MCF 10A (cell line): ENCODE results near the gene E2F1. TPM values are rescaled to one million over a fixed set of nuclear protein-coding genes. Genes with fewer than 3 reads are reported as not detected.
A peak's percentile ranks its signal among the peaks of the same experiment; 100 is the strongest.

Experiments
- BruUV-seq: library from RNA; stranded (reverse); fragments of 400-500 nt; replicated peaks from 2 replicates; lab custom pipeline; 2021; lab: Mats Ljungman, UMichigan
- CTCF ChIA-PET: fragments of 300-600 bp; sonication (Branson Sonifier 250); formaldehyde crosslinking; extraction: SDS; loops from one replicate; lab custom pipeline; 2021; ENCODE audit warnings: antibody characterized with exemption, inconsistent platforms; lab: Yijun Ruan, JAX
- POLR2A ChIA-PET: fragments of 300-600, 350-650 bp; sonication (Branson Sonifier 250); formaldehyde crosslinking; extraction: SDS; loops from one replicate; lab custom pipeline; 2020; ENCODE audit warnings: antibody characterized with exemption, inconsistent platforms; lab: Yijun Ruan, JAX
- DNase-seq: peaks from one replicate; pipeline ENCODE4 v3.0.0-alpha.2; 2018; ENCODE audit not compliant: unreplicated experiment
- H3K27ac Mint-ChIP-seq: one replicate; pipeline ENCODE4 v1.8.0; 2022; ENCODE audit warnings: mild to moderate bottlenecking, low read depth, mixed read lengths; ENCODE audit not compliant: unreplicated experiment
- H3K27me3 Mint-ChIP-seq: one replicate; pipeline ENCODE4 v1.8.0; 2022; ENCODE audit warnings: mixed read lengths; ENCODE audit not compliant: insufficient read depth, unreplicated experiment
- H3K36me3 Mint-ChIP-seq: one replicate; pipeline ENCODE4 v1.8.0; 2022; ENCODE audit warnings: mild to moderate bottlenecking, moderate library complexity, mixed read lengths; ENCODE audit not compliant: insufficient read depth, unreplicated experiment
- H3K4me1 Mint-ChIP-seq: one replicate; pipeline ENCODE4 v1.8.0; 2022; ENCODE audit warnings: mixed read lengths; ENCODE audit not compliant: insufficient read depth, unreplicated experiment
- H3K4me3 Mint-ChIP-seq: one replicate; pipeline ENCODE4 v1.8.0; 2022; ENCODE audit warnings: mild to moderate bottlenecking, moderate library complexity, mixed read lengths; ENCODE audit not compliant: unreplicated experiment
- H3K9me3 Mint-ChIP-seq: one replicate; pipeline ENCODE4 v1.8.0; 2022; ENCODE audit warnings: mixed read lengths; ENCODE audit not compliant: unreplicated experiment
- intact Hi-C: fragments of 100-400 bp; cut with micrococcal nuclease; formaldehyde crosslinking; loops from 2 replicates; pipeline ENCODE4 v1.14.1; 2022
- total RNA-seq: library from RNA; stranded (reverse); gene quantifications from 2 replicates; pipeline ENCODE4 v1.2.3, GENCODE V29; 2022
- TF ChIP-seq, protein P1 (sequence below): fragments of 200-600 bp; IDR thresholded peaks from one replicate; pipeline ENCODE4 v1.8.0; 2022; ENCODE audit warnings: antibody characterized with exemption, mild to moderate bottlenecking; ENCODE audit not compliant: unreplicated experiment

Gene E2F1
- total RNA-seq, 1 experiment from 2014 or later, result 3.7 TPM

DNA sequence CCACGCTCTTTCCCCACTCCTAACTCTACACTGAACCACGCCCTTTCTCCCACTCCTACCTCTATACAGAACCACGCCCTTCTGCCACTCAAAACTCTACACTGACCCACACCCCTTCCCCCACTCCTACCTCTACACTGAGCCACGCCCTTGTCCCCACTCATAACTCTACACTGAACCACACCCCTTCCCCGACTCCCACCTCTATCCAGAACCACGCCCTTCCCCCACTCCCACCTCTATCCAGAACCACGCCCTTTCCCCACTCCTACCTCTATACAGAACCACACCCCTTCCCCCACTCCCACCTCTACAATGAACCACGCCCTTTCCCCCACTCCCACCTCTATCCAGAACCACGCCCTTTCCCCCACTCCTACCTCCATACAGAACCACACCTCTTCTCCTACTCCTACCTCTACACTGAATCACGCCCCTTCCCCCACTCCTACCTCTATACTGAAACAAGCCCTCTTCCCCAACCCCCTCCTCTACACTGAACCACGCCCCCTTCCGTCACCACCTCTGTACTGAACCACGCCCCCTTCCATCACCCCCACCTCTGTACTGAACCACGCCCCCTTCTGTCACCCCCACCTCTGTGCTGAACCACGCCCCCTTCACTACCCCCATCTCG, 23.8 kb upstream of the E2F1 start:
- Mint-ChIP-seq H3K36me3 (peaks cover 24% of the 10 kb centered on the region), H3K4me3 (no peak overlapping the region), H3K27ac (no peak overlapping the region), H3K27me3 (no peaks in the 10 kb centered on the region), H3K9me3 (no peaks in the 10 kb centered on the region), H3K4me1 (peaks cover 17% of the 10 kb centered on the region)
- intact Hi-C loops, result no loop called here
- no peak for DNase-seq
- TF ChIP-seq, protein P1, sequence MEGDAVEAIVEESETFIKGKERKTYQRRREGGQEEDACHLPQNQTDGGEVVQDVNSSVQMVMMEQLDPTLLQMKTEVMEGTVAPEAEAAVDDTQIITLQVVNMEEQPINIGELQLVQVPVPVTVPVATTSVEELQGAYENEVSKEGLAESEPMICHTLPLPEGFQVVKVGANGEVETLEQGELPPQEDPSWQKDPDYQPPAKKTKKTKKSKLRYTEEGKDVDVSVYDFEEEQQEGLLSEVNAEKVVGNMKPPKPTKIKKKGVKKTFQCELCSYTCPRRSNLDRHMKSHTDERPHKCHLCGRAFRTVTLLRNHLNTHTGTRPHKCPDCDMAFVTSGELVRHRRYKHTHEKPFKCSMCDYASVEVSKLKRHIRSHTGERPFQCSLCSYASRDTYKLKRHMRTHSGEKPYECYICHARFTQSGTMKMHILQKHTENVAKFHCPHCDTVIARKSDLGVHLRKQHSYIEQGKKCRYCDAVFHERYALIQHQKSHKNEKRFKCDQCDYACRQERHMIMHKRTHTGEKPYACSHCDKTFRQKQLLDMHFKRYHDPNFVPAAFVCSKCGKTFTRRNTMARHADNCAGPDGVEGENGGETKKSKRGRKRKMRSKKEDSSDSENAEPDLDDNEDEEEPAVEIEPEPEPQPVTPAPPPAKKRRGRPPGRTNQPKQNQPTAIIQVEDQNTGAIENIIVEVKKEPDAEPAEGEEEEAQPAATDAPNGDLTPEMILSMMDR, result no peak
- no TSS peak for BruUV-seq
- CTCF ChIA-PET, result no interaction called here
- POLR2A ChIA-PET, result no interaction called here

DNA sequence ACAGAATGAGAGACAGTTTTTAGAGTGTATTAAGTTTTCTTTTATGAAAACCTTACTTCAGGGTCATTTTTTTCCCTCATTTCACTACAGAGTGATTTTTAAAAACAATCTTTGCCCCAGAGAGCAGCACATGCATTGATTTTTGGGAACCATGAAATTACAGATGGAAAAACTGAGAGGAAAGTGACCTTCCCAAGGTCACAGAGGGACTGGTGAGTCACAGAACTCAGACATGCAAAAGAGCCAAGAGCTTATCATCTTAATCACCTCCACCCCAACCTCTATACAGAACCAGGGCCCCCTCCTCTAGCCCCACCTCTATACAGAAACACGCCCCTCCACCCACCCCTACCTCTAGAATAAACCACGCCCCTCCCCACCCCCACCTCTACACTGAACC, 23.2 kb upstream of the E2F1 start:
- no peaks in the 10 kb centered on the region for H3K9me3 Mint-ChIP-seq
- peaks cover 17% of the 10 kb centered on the region for H3K4me1 Mint-ChIP-seq
- H3K27ac Mint-ChIP-seq, result no peak overlapping the region
- POLR2A ChIA-PET, result no interaction called here
- CTCF ChIA-PET, result interaction anchor here (0.7 kb wide), 1 partner anchor 32 kb away, joined by 3 read pairs; no protein-coding TSS in a partner anchor
- no peaks in the 10 kb centered on the region for H3K27me3 Mint-ChIP-seq
- DNase-seq, result no peak
- intact Hi-C loops, result no loop called here
- no peak overlapping the region for H3K4me3 Mint-ChIP-seq
- peaks cover 31% of the 10 kb centered on the region for H3K36me3 Mint-ChIP-seq
- BruUV-seq, result no TSS peak
- TF ChIP-seq, protein P1, result no peak

DNA sequence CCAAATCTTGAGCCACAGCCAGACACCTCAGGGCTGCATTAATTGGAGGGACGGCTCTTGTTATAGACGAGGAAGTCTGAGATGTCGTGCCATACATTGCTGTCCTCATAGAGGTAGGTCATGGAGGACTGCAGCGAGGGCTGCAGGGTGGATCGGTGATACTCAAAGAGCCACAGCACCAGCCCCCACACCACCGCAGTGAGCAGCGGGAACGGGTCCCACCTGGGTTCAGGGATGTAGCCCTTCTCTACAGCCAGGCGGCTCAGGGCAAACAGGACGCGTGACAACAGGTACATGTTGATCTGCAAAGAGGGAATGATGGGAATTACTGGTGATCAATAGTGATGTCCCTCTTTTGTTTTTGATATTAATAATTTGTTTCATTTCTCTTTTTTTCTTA, 21.5 kb upstream of the E2F1 start:
- TF ChIP-seq, protein P1, result no peak
- DNase-seq, result no peak
- H3K27ac Mint-ChIP-seq, result no peak overlapping the region
- CTCF ChIA-PET, result no interaction called here
- no peaks in the 10 kb centered on the region for H3K27me3 Mint-ChIP-seq
- intact Hi-C loops, result no loop called here
- BruUV-seq, result no TSS peak
- no peak overlapping the region for H3K4me3 Mint-ChIP-seq
- no peaks in the 10 kb centered on the region for H3K9me3 Mint-ChIP-seq
- POLR2A ChIA-PET, result interaction anchor here (1.1 kb wide), 1 partner anchor 12 kb away, joined by 3 read pairs; the partner anchor contains the start of gene PXMP4
- H3K36me3 Mint-ChIP-seq, result peaks cover 23% of the 10 kb centered on the region
- H3K4me1 Mint-ChIP-seq, result peaks cover 17% of the 10 kb centered on the region

DNA sequence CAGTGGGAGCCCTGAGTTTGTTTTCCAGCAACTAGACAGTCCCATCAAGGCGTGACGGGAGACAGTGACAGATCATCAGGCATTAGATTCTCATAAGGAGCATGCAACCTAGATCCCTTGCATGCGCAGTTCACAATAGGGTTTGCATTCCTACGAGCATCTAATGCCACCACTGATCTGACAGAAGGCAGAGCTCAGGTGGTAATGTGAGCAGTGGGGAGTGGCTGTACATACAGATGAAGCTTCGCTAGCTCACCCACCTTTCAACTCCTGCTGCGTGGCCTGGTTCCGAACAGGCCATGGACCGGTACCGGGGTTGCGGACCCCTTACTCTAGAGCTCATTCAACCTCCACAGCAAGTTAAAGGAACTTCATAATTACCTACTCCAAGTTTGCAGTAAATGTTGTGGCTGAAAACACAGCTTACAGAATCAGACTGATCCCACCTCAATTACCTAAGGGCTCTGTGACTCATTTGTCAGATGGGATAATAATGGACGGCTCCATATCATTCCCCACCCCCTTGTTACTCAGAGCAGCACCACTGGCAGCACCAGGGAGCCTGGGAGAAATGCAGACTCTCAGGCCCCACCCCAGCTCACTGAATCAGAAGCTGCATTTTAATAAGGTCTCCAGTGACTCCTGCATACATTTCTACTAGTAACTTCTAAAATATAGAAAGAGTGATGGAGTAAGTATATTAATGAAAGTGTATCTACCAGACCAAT, 18.2 kb upstream of the E2F1 start:
- POLR2A ChIA-PET, result interaction anchor here (0.6 kb wide), 1 partner anchor 18 kb away, joined by 3 read pairs; the partner anchor contains the start of gene E2F1
- Mint-ChIP-seq H3K9me3 (no peaks in the 10 kb centered on the region), H3K36me3 (peaks cover 13% of the 10 kb centered on the region), H3K4me1 (no peaks in the 10 kb centered on the region), H3K27ac (no peak overlapping the region), H3K27me3 (no peaks in the 10 kb centered on the region), H3K4me3 (no peak overlapping the region)
- intact Hi-C loops, result no loop called here
- no TSS peak for BruUV-seq
- CTCF ChIA-PET, result interaction anchor here (0.8 to 1.0 kb wide), 2 partner anchors 15 to 70 kb away, joined by 3 read pairs; no protein-coding TSS in a partner anchor
- peak; percentile 43 for DNase-seq
- TF ChIP-seq, protein P1, result no peak
